HEK293 (cell line): Measurements from ENCODE around the gene CD37.

ENCODE experiments used
- CTCF ChIA-PET: fragments of 350-600 bp; formaldehyde crosslinking; extraction: SDS; loops from one replicate; lab custom pipeline; 2021; ENCODE audit warnings: antibody characterized with exemption; lab: Yijun Ruan, JAX
- POLR2A ChIA-PET: fragments of 300-600 bp; formaldehyde crosslinking; extraction: SDS; loops from one replicate; lab custom pipeline; 2020; ENCODE audit warnings: antibody characterized with exemption, inconsistent platforms; lab: Yijun Ruan, JAX
- H3K27ac ChIP-seq: fragments of 200-500 bp; sonication (Bioruptor generic); 2 replicates; pipeline ENCODE4 v1.5.1; 2014; ENCODE audit warnings: low read depth, low read length, control low read depth, inconsistent platforms; ENCODE audit errors: extremely low read depth
- H3K36me3 ChIP-seq, 2 experiments: fragments of 200-500 bp in 1 of 2; sonication (Bioruptor generic) in 1 of 2; 1 replicate in 1 of 2; 2 replicates in 1 of 2; pipeline ENCODE4 v1.5.1; 2014 to 2017; ENCODE audit warnings: inconsistent platforms in 2 of 2, low read length in 2 of 2; ENCODE audit not compliant: control insufficient read depth in 2 of 2, insufficient read depth in 1 of 2
- H3K4me1 ChIP-seq: fragments of 200-500 bp; sonication (Bioruptor generic); 2 replicates; pipeline ENCODE4 v1.5.1; 2014; ENCODE audit warnings: mild to moderate bottlenecking, low read length, inconsistent platforms; ENCODE audit not compliant: control insufficient read depth, insufficient read depth
- H3K4me3 ChIP-seq: 2 replicates; pipeline ENCODE4 v1.5.1; 2011; ENCODE audit warnings: low read depth, mild to moderate bottlenecking, control low read depth, low read length, moderate library complexity
- H3K9me3 ChIP-seq: fragments of 200-500 bp; sonication (Bioruptor generic); 2 replicates; pipeline ENCODE4 v1.5.1; 2014; ENCODE audit warnings: low read depth, low read length, inconsistent platforms; ENCODE audit not compliant: control insufficient read depth, insufficient read depth
- BCL11A ChIP-seq: fragments of 450-650 bp; formaldehyde crosslinking; IDR thresholded peaks from 2 replicates; pipeline ENCODE4 v1.5.1; 2016; ENCODE audit warnings: low read depth, missing biosample characterization, missing genetic modification characterization
- EGR2 ChIP-seq: fragments of 450-650 bp; formaldehyde crosslinking; IDR thresholded peaks from 2 replicates; pipeline ENCODE4 v1.5.1; 2016; ENCODE audit warnings: low read depth, missing biosample characterization, missing genetic modification characterization
- FEZF1 ChIP-seq: fragments of 450-650 bp; formaldehyde crosslinking; IDR thresholded peaks from 2 replicates; pipeline ENCODE4 v1.5.1; 2016; ENCODE audit warnings: missing biosample characterization, missing genetic modification characterization
- GFI1B ChIP-seq: fragments of 450-650 bp; formaldehyde crosslinking; IDR thresholded peaks from 2 replicates; pipeline ENCODE4 v1.5.1; 2016; ENCODE audit warnings: missing biosample characterization, missing genetic modification characterization
- KLF10 ChIP-seq: fragments of 450-650 bp; IDR thresholded peaks from 2 replicates; pipeline ENCODE4 v1.5.1; 2018; ENCODE audit warnings: missing biosample characterization, mild to moderate bottlenecking, missing genetic modification characterization
- PBX3 ChIP-seq: sonication (generic); formaldehyde crosslinking; IDR thresholded peaks from 2 replicates; pipeline ENCODE4 v1.8.1; 2022; ENCODE audit warnings: mild to moderate bottlenecking, moderate library complexity, missing genetic modification reagents
- ZBTB48 ChIP-seq: fragments of 450-650 bp; formaldehyde crosslinking; IDR thresholded peaks from 2 replicates; pipeline ENCODE4 v1.5.1; 2016; ENCODE audit warnings: missing biosample characterization, missing genetic modification characterization
- ZFHX2 ChIP-seq: fragments of 450-650 bp; formaldehyde crosslinking; conservative IDR thresholded peaks from 2 replicates; pipeline ENCODE4 v1.5.1; 2016; ENCODE audit warnings: missing biosample characterization, missing genetic modification characterization
- ZNF10 ChIP-seq: fragments of 450-650 bp; formaldehyde crosslinking; IDR thresholded peaks from 2 replicates; pipeline ENCODE4 v1.5.1; 2017; ENCODE audit warnings: missing biosample characterization, missing genetic modification characterization
- ZNF174 ChIP-seq: fragments of 450-650 bp; formaldehyde crosslinking; IDR thresholded peaks from 2 replicates; pipeline ENCODE4 v1.5.0; 2017; ENCODE audit warnings: missing biosample characterization, mild to moderate bottlenecking, missing genetic modification characterization
- ZNF19 ChIP-seq: fragments of 450-650 bp; formaldehyde crosslinking; IDR thresholded peaks from 2 replicates; pipeline ENCODE4; 2016; ENCODE audit warnings: missing biosample characterization, missing genetic modification characterization, low read depth
- ZNF221 ChIP-seq: fragments of 450-650 bp; formaldehyde crosslinking; IDR thresholded peaks from 2 replicates; pipeline ENCODE4 v1.5.1; 2017; ENCODE audit warnings: missing biosample characterization, missing genetic modification characterization, borderline replicate concordance
- ZNF280D ChIP-seq: fragments of 450-650 bp; formaldehyde crosslinking; IDR thresholded peaks from 2 replicates; pipeline ENCODE4 v1.5.1; 2016; ENCODE audit warnings: missing biosample characterization, missing genetic modification characterization
- ZNF350 ChIP-seq: fragments of 450-650 bp; formaldehyde crosslinking; IDR thresholded peaks from 2 replicates; pipeline ENCODE4 v1.5.0; 2017; ENCODE audit warnings: missing biosample characterization, mild to moderate bottlenecking, missing genetic modification characterization
- ZNF416 ChIP-seq: fragments of 450-650 bp; formaldehyde crosslinking; IDR thresholded peaks from 2 replicates; pipeline ENCODE4 v1.5.1; 2016; ENCODE audit warnings: missing biosample characterization, missing genetic modification characterization
- ZNF433 ChIP-seq: fragments of 450-650 bp; formaldehyde crosslinking; IDR thresholded peaks from 2 replicates; pipeline ENCODE4 v1.5.1; 2016; ENCODE audit warnings: missing biosample characterization, missing genetic modification characterization, low read depth
- ZNF513 ChIP-seq: fragments of 450-650 bp; IDR thresholded peaks from 2 replicates; pipeline ENCODE4 v1.5.1; 2018; ENCODE audit warnings: missing biosample characterization, missing genetic modification characterization
- ZNF561 ChIP-seq: fragments of 450-650 bp; IDR thresholded peaks from 2 replicates; pipeline ENCODE4 v1.5.1; 2018; ENCODE audit warnings: missing biosample characterization, missing genetic modification characterization, borderline replicate concordance
- ZNF701 ChIP-seq: fragments of 450-650 bp; formaldehyde crosslinking; IDR thresholded peaks from 2 replicates; pipeline ENCODE4 v1.5.1; 2016; ENCODE audit warnings: missing biosample characterization, missing genetic modification characterization
- ZNF747 ChIP-seq: fragments of 450-650 bp; formaldehyde crosslinking; IDR thresholded peaks from 2 replicates; pipeline ENCODE4 v1.5.1; 2016; ENCODE audit warnings: missing biosample characterization, missing genetic modification characterization
- ZNF776 ChIP-seq: fragments of 450-650 bp; formaldehyde crosslinking; IDR thresholded peaks from 2 replicates; pipeline ENCODE4 v1.5.0; 2017; ENCODE audit warnings: missing biosample characterization, missing genetic modification characterization, borderline replicate concordance
- ZNF830 ChIP-seq: fragments of 450-650 bp; IDR thresholded peaks from 2 replicates; pipeline ENCODE4 v1.5.0; 2018; ENCODE audit warnings: missing biosample characterization, missing genetic modification characterization, low read depth, mild to moderate bottlenecking, moderate library complexity
- ZNF843 ChIP-seq: fragments of 450-650 bp; formaldehyde crosslinking; IDR thresholded peaks from 2 replicates; pipeline ENCODE4 v1.5.1; 2016; ENCODE audit warnings: missing biosample characterization, missing genetic modification characterization

CD37 gene

GRCh38 chr19:49349567-49349966, 14.4 kb downstream of the CD37 start:
- Histone ChIP-seq H3K4me3 (no peak overlapping the region), H3K9me3 (no peaks in the 10 kb centered on the region), H3K36me3 (peaks cover 54 to 80% of the 10 kb centered on the region in 2 experiments), H3K27ac (no peak overlapping the region), H3K4me1 (no peaks in the 10 kb centered on the region)
- CTCF ChIA-PET: interaction anchor here (0.6 to 1.1 kb wide), 4 partner anchors 22 to 35 kb away, joined by 3 to 5 read pairs (median 3); no protein-coding TSS in a partner anchor
- TF ChIP-seq BCL11A: no peak
- no peak for TF ChIP-seq ZNF416 (tag by site-specific recombination)
- no peak for TF ChIP-seq ZNF221 (tag by site-specific recombination)
- no peak for TF ChIP-seq PBX3 (CRISPR knock-in tag)
- TF ChIP-seq ZNF350 (tag by site-specific recombination): no peak
- TF ChIP-seq ZNF174: no peak
- TF ChIP-seq ZNF776 (tag by site-specific recombination): no peak
- TF ChIP-seq FEZF1 (tag by site-specific recombination): no peak
- no peak for TF ChIP-seq ZNF513 (tag by site-specific recombination)
- TF ChIP-seq ZBTB48 (tag by site-specific recombination): no peak
- TF ChIP-seq ZNF830 (tag by site-specific recombination): no peak
- TF ChIP-seq ZNF433 (tag by site-specific recombination): no peak
- TF ChIP-seq ZNF10 (tag by site-specific recombination): no peak
- no peak for TF ChIP-seq ZNF747
- no peak for TF ChIP-seq ZNF19 (tag by site-specific recombination)
- no peak for TF ChIP-seq ZNF701 (tag by site-specific recombination)
- no peak for TF ChIP-seq KLF10 (tag by site-specific recombination)
- TF ChIP-seq ZNF561 (tag by site-specific recombination): no peak
- no peak for TF ChIP-seq ZNF843 (tag by site-specific recombination)
- no peak for TF ChIP-seq ZNF280D
- POLR2A ChIA-PET: interaction anchor here (0.6 kb wide), 1 partner anchor 136 kb away, joined by 4 read pairs; no protein-coding TSS in a partner anchor

- H3K4me3 ChIP-seq: no peak overlapping the region
- no peaks in the 10 kb centered on the region for H3K9me3 ChIP-seq
- no peaks in the 10 kb centered on the region; the same call in 1 of the 2 replicates for H3K4me1 ChIP-seq
- ChIA-PET POLR2A (no interaction called here), CTCF (no interaction called here)
- H3K27ac ChIP-seq: no peak overlapping the region
- peaks cover 50 to 58% of the 10 kb centered on the region in 2 experiments for H3K36me3 ChIP-seq
- peak; percentile 53 for TF ChIP-seq ZFHX2 (tag by site-specific recombination)
- TF ChIP-seq EGR2 (tag by site-specific recombination): peak; percentile 15; the same call in 1 of the 2 replicates
- no peak for TF ChIP-seq GFI1B (tag by site-specific recombination)
Measured at GRCh38 chr19:49355909-49356353, 20.7 kb downstream of the CD37 start.
